KMS-11 (cell line): ENCODE measurements around the gene FADS6.

ENCODE experiments used
- H2AFZ ChIP-seq: fragments of 200-600 bp; sonication (generic); 2 replicates; pipeline ENCODE4 v1.6.1; 2016; ENCODE audit warnings: antibody characterized with exemption, mixed run types, low read depth
- H3K27ac ChIP-seq: fragments of 200-600 bp; sonication (generic); 2 replicates; pipeline ENCODE4 v1.6.1; 2016; ENCODE audit warnings: mild to moderate bottlenecking, mixed run types
- H3K27me3 ChIP-seq: fragments of 200-600 bp; sonication (generic); 2 replicates; pipeline ENCODE4 v1.6.1; 2017; ENCODE audit warnings: mild to moderate bottlenecking, low read depth, mixed run types, moderate library complexity; ENCODE audit not compliant: insufficient read depth
- H3K36me3 ChIP-seq: fragments of 200-600 bp; sonication (generic); 2 replicates; pipeline ENCODE4 v1.6.1; 2017; ENCODE audit warnings: mild to moderate bottlenecking, mixed run types; ENCODE audit not compliant: insufficient read depth
- H3K4me1 ChIP-seq: fragments of 200-600 bp; sonication (generic); 2 replicates; pipeline ENCODE4 v1.6.1; 2016; ENCODE audit warnings: mild to moderate bottlenecking, low read depth, mixed run types; ENCODE audit not compliant: poor library complexity, severe bottlenecking
- H3K4me2 ChIP-seq: fragments of 200-600 bp; sonication (generic); 2 replicates; pipeline ENCODE4 v1.7.0; 2016; ENCODE audit warnings: mild to moderate bottlenecking, mixed run types
- H3K4me3 ChIP-seq: fragments of 200-600 bp; sonication (generic); IDR thresholded peaks from 2 replicates; pipeline ENCODE4 v1.6.1; 2017; ENCODE audit warnings: low read depth, low read length, mixed read lengths; ENCODE audit not compliant: insufficient read depth
- H3K79me2 ChIP-seq: fragments of 200-600 bp; sonication (generic); 2 replicates; pipeline ENCODE4 v1.6.1; 2016; ENCODE audit warnings: low read depth, mixed run types; ENCODE audit not compliant: insufficient read depth
- H3K9ac ChIP-seq: fragments of 200-600 bp; sonication (generic); 2 replicates; pipeline ENCODE4 v1.6.1; 2016; ENCODE audit warnings: mild to moderate bottlenecking, mixed run types
- H4K20me1 ChIP-seq: fragments of 200-600 bp; sonication (generic); 2 replicates; pipeline ENCODE4 v1.6.1; 2016; ENCODE audit warnings: mild to moderate bottlenecking, mixed run types; ENCODE audit not compliant: insufficient read depth
- TF ChIP-seq, protein P1 (sequence below): fragments of 200-600 bp; sonication (generic); conservative IDR thresholded peaks from 2 replicates; pipeline ENCODE4 v1.6.1; 2017; ENCODE audit warnings: low read depth, mild to moderate bottlenecking, antibody characterized with exemption, low read length, moderate library complexity, mixed read lengths

The FADS6 gene

DNA sequence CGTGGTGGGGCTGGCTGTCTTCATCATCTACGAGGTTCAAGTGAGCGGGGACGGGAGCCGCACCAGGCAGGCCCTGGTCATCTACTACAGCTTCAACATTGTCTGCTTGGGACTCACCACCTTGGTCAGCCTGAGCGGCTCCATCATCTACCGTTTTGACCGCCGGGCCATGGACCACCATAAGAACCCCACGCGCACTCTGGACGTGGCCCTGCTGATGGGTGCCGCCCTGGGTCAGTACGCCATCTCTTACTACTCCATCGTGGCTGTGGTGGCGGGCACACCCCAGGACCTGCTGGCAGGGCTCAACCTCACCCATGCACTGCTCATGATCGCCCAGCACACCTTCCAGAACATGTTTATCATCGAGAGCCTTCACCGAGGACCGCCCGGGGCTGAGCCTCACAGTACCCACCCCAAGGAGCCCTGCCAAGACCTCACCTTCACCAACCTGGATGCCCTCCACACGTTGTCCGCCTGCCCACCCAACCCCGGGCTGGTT, 37.2 kb upstream of the FADS6 start:
- H3K27ac ChIP-seq, result no peak overlapping the region
- H3K36me3 ChIP-seq, result no peaks in the 10 kb centered on the region
- H3K4me3 ChIP-seq, result no peak overlapping the region
- H3K27me3 ChIP-seq, result peaks cover 93% of the 10 kb centered on the region
- no peak overlapping the region for H3K4me2 ChIP-seq
- no peak overlapping the region for H3K9ac ChIP-seq
- TF ChIP-seq, protein P1, sequence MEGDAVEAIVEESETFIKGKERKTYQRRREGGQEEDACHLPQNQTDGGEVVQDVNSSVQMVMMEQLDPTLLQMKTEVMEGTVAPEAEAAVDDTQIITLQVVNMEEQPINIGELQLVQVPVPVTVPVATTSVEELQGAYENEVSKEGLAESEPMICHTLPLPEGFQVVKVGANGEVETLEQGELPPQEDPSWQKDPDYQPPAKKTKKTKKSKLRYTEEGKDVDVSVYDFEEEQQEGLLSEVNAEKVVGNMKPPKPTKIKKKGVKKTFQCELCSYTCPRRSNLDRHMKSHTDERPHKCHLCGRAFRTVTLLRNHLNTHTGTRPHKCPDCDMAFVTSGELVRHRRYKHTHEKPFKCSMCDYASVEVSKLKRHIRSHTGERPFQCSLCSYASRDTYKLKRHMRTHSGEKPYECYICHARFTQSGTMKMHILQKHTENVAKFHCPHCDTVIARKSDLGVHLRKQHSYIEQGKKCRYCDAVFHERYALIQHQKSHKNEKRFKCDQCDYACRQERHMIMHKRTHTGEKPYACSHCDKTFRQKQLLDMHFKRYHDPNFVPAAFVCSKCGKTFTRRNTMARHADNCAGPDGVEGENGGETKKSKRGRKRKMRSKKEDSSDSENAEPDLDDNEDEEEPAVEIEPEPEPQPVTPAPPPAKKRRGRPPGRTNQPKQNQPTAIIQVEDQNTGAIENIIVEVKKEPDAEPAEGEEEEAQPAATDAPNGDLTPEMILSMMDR, result no peak
- H3K4me1 ChIP-seq, result no peaks in the 10 kb centered on the region
- no peak overlapping the region for H2AFZ ChIP-seq
- no peaks in the 10 kb centered on the region for H4K20me1 ChIP-seq
- H3K79me2 ChIP-seq, result no peaks in the 10 kb centered on the region

DNA sequence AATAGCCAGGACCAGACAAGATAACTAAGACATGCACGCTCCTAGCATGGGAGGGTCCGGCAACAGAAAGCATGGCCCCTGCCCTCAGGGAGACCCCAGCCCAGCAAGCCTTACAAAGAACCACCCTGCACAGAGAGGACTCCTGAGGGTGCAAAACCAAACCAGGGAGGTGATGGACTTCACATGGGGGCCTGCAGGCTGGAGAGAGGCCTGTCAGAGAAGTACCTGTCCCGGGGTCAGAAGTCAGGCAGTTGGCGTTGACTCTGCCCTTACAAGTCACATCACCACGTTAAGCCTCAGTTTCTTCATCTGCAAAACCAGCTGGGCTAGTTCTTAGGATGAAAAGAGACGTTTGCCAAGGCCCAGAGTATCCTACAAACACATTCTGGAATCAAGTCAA, 35.4 kb upstream of the FADS6 start:
- Histone ChIP-seq H3K36me3 (no peaks in the 10 kb centered on the region), H3K79me2 (no peaks in the 10 kb centered on the region), H4K20me1 (no peaks in the 10 kb centered on the region), H3K4me3 (no peak overlapping the region), H3K4me2 (no peak overlapping the region), H3K27me3 (peaks cover 88% of the 10 kb centered on the region), H3K27ac (no peak overlapping the region), H3K9ac (no peak overlapping the region), H3K4me1 (no peaks in the 10 kb centered on the region), H2AFZ (no peak overlapping the region)
- TF ChIP-seq, protein P1, result no peak

DNA sequence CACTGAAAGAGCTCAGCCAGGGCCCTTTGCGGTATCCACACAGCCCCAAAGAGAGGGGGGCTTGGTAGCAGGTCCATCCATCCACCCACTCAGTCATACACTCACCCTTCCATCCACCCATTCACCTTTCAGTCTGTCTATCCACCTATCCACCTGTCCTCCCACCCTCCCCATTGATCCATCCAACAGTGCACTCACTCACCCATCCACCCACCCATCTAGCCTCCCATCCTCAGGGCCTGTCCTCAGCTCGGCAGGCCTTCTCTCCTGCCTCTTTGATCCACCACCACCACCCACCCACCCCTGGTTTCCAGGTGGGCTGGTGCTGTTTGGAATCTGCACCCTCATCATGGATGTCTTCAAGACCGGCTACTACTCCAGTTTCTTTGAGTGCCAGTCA, 31.8 kb upstream of the FADS6 start:
- peaks cover 78% of the 10 kb centered on the region for H3K27me3 ChIP-seq
- no peak overlapping the region for H3K4me3 ChIP-seq
- H3K4me2 ChIP-seq, result no peak overlapping the region
- no peak overlapping the region for H3K9ac ChIP-seq
- no peaks in the 10 kb centered on the region for H3K79me2 ChIP-seq
- H3K36me3 ChIP-seq, result no peaks in the 10 kb centered on the region
- H2AFZ ChIP-seq, result no peak overlapping the region
- H4K20me1 ChIP-seq, result no peaks in the 10 kb centered on the region
- H3K4me1 ChIP-seq, result no peaks in the 10 kb centered on the region
- TF ChIP-seq, protein P1, result no peak
- no peak overlapping the region for H3K27ac ChIP-seq

DNA sequence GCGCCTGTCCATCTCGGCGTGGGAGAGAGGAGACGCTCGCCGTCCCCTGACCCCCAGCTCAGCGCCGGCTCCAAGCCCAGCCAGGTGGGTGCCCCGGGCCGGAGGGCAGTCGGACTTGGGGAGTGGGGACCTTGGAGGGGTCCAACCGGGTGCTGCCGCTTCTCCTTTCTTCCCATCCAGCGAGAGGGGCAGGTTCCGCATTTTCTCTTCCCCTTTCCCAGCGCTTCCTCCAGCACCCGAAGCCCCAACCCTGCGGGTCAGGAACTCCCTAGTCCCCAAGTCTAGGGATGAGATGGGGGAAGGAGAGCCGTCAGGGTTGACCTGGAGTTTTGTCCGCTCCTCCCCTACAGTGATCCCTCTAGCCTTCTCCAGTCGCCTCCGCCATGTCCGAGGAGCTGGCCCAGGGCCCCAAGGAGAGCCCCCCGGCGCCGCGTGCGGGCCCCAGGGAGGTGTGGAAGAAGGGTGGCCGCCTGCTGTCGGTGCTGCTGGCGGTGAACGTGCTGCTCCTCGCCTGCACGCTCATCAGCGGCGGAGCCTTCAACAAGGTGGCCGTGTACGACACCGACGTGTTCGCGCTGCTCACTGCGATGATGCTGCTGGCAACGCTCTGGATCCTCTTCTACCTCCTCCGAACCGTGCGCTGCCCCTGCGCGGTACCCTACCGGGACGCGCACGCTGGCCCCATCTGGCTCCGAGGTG, 31.0 kb upstream of the FADS6 start, which contains the start of gene OTOP2:
TSS of gene OTOP2 (plus strand) at position 24 of the 699 bp plus-strand sequence. CDS start at position 384, 360 bp downstream.
- H3K79me2 ChIP-seq, result no peaks in the 10 kb centered on the region
- H3K27me3 ChIP-seq, result peaks cover 70% of the 10 kb centered on the region
- no peaks in the 10 kb centered on the region for H3K36me3 ChIP-seq
- no peak within 1 kb of the TSS for H3K4me3 ChIP-seq
- no peak within 1 kb of the TSS for H3K9ac ChIP-seq
- H4K20me1 ChIP-seq, result no peaks in the 10 kb centered on the region
- TF ChIP-seq, protein P1, result no peak
- H3K4me2 ChIP-seq, result peak within 1 kb of the TSS; percentile 54; the same call in 1 of the 2 replicates
- peak within 1 kb of the TSS; percentile 61 for H2AFZ ChIP-seq
- no peak within 1 kb of the TSS for H3K27ac ChIP-seq
- H3K4me1 ChIP-seq, result no peaks in the 10 kb centered on the region
